GM12878 (cell line): Measurements from ENCODE around the gene EEF1A2. TPM values are rescaled to one million over a fixed set of nuclear protein-coding genes. Genes with fewer than 3 reads are reported as not detected.
A peak's percentile ranks its signal among the peaks of the same experiment; 100 is the strongest.

Experiments used
- ATAC-seq: fragments of 200-7000 bp; cut with Tn5 transposase; 3 replicates; pipeline ENCODE4 v1.9.1; 2020; ENCODE audit warnings: mild to moderate bottlenecking, moderate library complexity
- BruUV-seq: library from RNA; stranded (reverse); fragments of 400-500 nt; replicated peaks from 2 replicates; lab custom pipeline; 2021; lab: Mats Ljungman, UMichigan
- CTCF ChIA-PET: fragments of 300-600 bp; sonication (Branson Sonifier 250); formaldehyde crosslinking; extraction: SDS; loops from one replicate; lab custom pipeline; 2021; ENCODE audit warnings: inconsistent platforms; lab: Yijun Ruan, JAX
- POLR2A ChIA-PET: fragments of 350-600 bp; formaldehyde crosslinking; extraction: SDS; loops from one replicate; lab custom pipeline; 2021; ENCODE audit warnings: inconsistent platforms; lab: Charles Lee
- RAD21 ChIA-PET: fragments of 300-600 bp; sonication (Branson Sonifier 250); formaldehyde crosslinking; loops from one replicate; lab custom pipeline; 2023; ENCODE audit warnings: antibody characterized with exemption; ENCODE audit not compliant: unreplicated experiment; lab: Charles Lee
- SMC1A ChIA-PET: fragments of 300-600 bp; sonication (Branson Sonifier 250); formaldehyde crosslinking; loops from one replicate; lab custom pipeline; 2023; ENCODE audit not compliant: unreplicated experiment, uncharacterized antibody; lab: Charles Lee
- DNase-seq: peaks from one replicate; pipeline ENCODE4 v3.0.0-alpha.2; 2011; ENCODE audit warnings: low read depth, low spot score
- FAIRE-seq: peaks from 3 replicates; lab custom pipeline; 2011; peaks lifted over from hg19 to GRCh38; lab: Jason Lieb, UNC
- H2AFZ ChIP-seq: 2 replicates; pipeline ENCODE4 v1.6.0; 2011; ENCODE audit warnings: low read depth, low read length, control low read depth; ENCODE audit not compliant: control insufficient read depth
- H3K27ac ChIP-seq: 2 replicates; pipeline ENCODE4 v1.5.1; 2011; ENCODE audit warnings: control low read depth; ENCODE audit not compliant: control insufficient read depth, insufficient read depth
- H3K27me3 ChIP-seq, 2 experiments: replicated peaks in 1 of 2; 2 replicates each; pipeline versions ENCODE4 v1.6.0 to v1.6.1; 2011; ENCODE audit warnings: low read length in 1 of 2; ENCODE audit not compliant: control insufficient read depth in 2 of 2, insufficient read depth in 2 of 2
- H3K36me3 ChIP-seq, 2 experiments: 2 replicates each; pipeline ENCODE4 v1.5.1; 2011; ENCODE audit warnings: low read length in 1 of 2; ENCODE audit not compliant: control insufficient read depth in 2 of 2, insufficient read depth in 2 of 2
- H3K4me1 ChIP-seq: 2 replicates; pipeline ENCODE4 v1.6.1; 2011; ENCODE audit warnings: mild to moderate bottlenecking, low read length, moderate library complexity, mixed read lengths; ENCODE audit not compliant: control insufficient read depth, insufficient read depth
- H3K4me2 ChIP-seq: 2 replicates; pipeline ENCODE4 v1.6.0; 2011; ENCODE audit warnings: control low read depth; ENCODE audit not compliant: control insufficient read depth, insufficient read depth
- H3K4me3 ChIP-seq: fragments of 200-600 bp; sonication (generic); 2 replicates; pipeline ENCODE4 v1.5.1; 2016
- H3K79me2 ChIP-seq: 2 replicates; pipeline ENCODE4 v1.6.0; 2011; ENCODE audit warnings: low read length; ENCODE audit not compliant: control insufficient read depth, insufficient read depth
- H3K9ac ChIP-seq: 2 replicates; pipeline ENCODE4 v1.8.0; 2011; ENCODE audit warnings: low read length, control low read depth, mixed read lengths; ENCODE audit not compliant: control insufficient read depth, insufficient read depth
- H3K9me3 ChIP-seq: replicated peaks from 3 replicates; pipeline ENCODE4 v1.5.1; 2011; ENCODE audit warnings: mild to moderate bottlenecking, low read length; ENCODE audit not compliant: control insufficient read depth, insufficient read depth
- H4K20me1 ChIP-seq: 2 replicates; pipeline ENCODE4 v1.6.0; 2011; ENCODE audit not compliant: control insufficient read depth, insufficient read depth
- MYB ChIP-seq: fragments of 150-350 bp; IDR thresholded peaks from 2 replicates; pipeline ENCODE4 v1.6.1; 2014; ENCODE audit warnings: mild to moderate bottlenecking, low read depth, low read length, borderline replicate concordance
- NFYA ChIP-seq: IDR thresholded peaks from 2 replicates; pipeline ENCODE4 v1.6.1; 2011; ENCODE audit warnings: low read depth, mild to moderate bottlenecking, low read length, improper control_type of control experiment, borderline replicate concordance
- POLR2AphosphoS2 ChIP-seq: IDR thresholded peaks from 2 replicates; pipeline ENCODE4 v1.6.1; 2011; ENCODE audit warnings: low read depth, mild to moderate bottlenecking, low read length, improper control_type of control experiment, moderate library complexity
- SIX5 ChIP-seq: IDR thresholded peaks from 2 replicates; pipeline ENCODE4 v1.6.1; 2011; ENCODE audit warnings: mild to moderate bottlenecking, low read depth, low read length, moderate library complexity; ENCODE audit not compliant: severe bottlenecking
- SMAD1 ChIP-seq: fragments of 450-650 bp; IDR thresholded peaks from 2 replicates; pipeline ENCODE4 v1.6.1; 2018; ENCODE audit warnings: mild to moderate bottlenecking, low read depth; ENCODE audit not compliant: partially characterized antibody
- SMAD5 ChIP-seq: IDR thresholded peaks from 2 replicates; pipeline ENCODE4 v1.6.1; 2016; ENCODE audit warnings: antibody characterized with exemption, low read depth
- SMC3 ChIP-seq: IDR thresholded peaks from 2 replicates; pipeline ENCODE4 v1.6.1; 2011; ENCODE audit warnings: low read length, improper control_type of control experiment, borderline replicate concordance
- SREBF1 ChIP-seq: IDR thresholded peaks from 2 replicates; pipeline ENCODE4 v1.6.1; 2012; ENCODE audit warnings: mild to moderate bottlenecking, low read length
- SUZ12 ChIP-seq: fragments of 200-600 bp; sonication (generic); IDR thresholded peaks from one replicate; pipeline ENCODE4 v1.6.1; 2018; ENCODE audit warnings: antibody characterized with exemption, mild to moderate bottlenecking; ENCODE audit not compliant: unreplicated experiment
- TAF1 ChIP-seq: IDR thresholded peaks from 2 replicates; pipeline ENCODE4 v1.6.1; 2011; ENCODE audit warnings: mild to moderate bottlenecking, low read depth, low read length, borderline replicate concordance
- WGBS: methylation state at CpG from one replicate; pipeline ENCODE4 v1.1.6; 2016; ENCODE audit warnings: low lambda C conversion rate; ENCODE audit not compliant: insufficient replicate concordance, insufficient coverage; ENCODE audit errors: missing lambda C conversion rate; 5-methylcytosine and 5-hydroxymethylcytosine counted together
- in situ Hi-C: fragments of 300-500 bp; cut with MboI; formaldehyde crosslinking; loops from 9 replicates; pipeline ENCODE4 v1.14.3; 2018; ENCODE audit warnings: mixed read lengths
- intact Hi-C: fragments of 100-400 bp; cut with micrococcal nuclease; formaldehyde crosslinking; loops from one replicate; pipeline ENCODE4 v1.14.2; 2022; ENCODE audit not compliant: unreplicated experiment
- polyA plus RNA-seq, 11 experiments: library from polyadenylated mRNA; depleted of rRNA in 4 of 11; unstranded in 6 of 11; stranded (reverse) in 5 of 11; fragments of >200 nt; fragmentation: Nextera tagmentation in 4 of 11; fragmentation: Illumina TruSeq in 1 of 11; extraction: Ambion mirVana in 4 of 11; extraction: Trizol in 1 of 11; gene quantifications; 1 replicate in 1 of 11; 2 replicates in 10 of 11; pipeline versions ENCODE4 v1.2.1 to v1.2.3, GENCODE V29; 2011 to 2016; ENCODE audit warnings: inconsistent platforms in 2 of 11, missing spikeins in 2 of 11, low read depth in 1 of 11
- total RNA-seq, 4 experiments: library from RNA; depleted of rRNA in 3 of 4; stranded (reverse); fragments of >200 nt in 3 of 4; fragmentation: Illumina TruSeq in 1 of 4; extraction: Trizol in 1 of 4; gene quantifications; 2 replicates each; pipeline versions ENCODE4 v1.2.1 to v1.2.3, GENCODE V29; 2013 to 2021
- TF ChIP-seq, protein P1 (sequence below): fragments of 450-650 bp; IDR thresholded peaks from 2 replicates; pipeline ENCODE4 v1.6.1; 2017; ENCODE audit warnings: antibody characterized with exemption, mild to moderate bottlenecking, moderate library complexity
- TF ChIP-seq, protein P2 (sequence below), 3 experiments: IDR thresholded peaks in 2 of 3; conservative IDR thresholded peaks in 1 of 3; 2 replicates each; pipeline ENCODE4 v1.5.1; 2011; ENCODE audit warnings: low read depth in 3 of 3, low read length in 3 of 3, mild to moderate bottlenecking in 3 of 3, control low read depth in 2 of 3, moderate library complexity in 2 of 3, inconsistent platforms in 1 of 3, mixed read lengths in 1 of 3; ENCODE audit not compliant: control insufficient read depth in 2 of 3, insufficient read depth in 1 of 3; ENCODE audit errors: extremely low read depth in 1 of 3

Gene EEF1A2
- total and polyA plus RNA-seq, 10 of the 15 experiments (the other 5 are each of a cell fraction or from before 2014, with no cell fraction given), result 0.56 TPM; not detected in 9

DNA sequence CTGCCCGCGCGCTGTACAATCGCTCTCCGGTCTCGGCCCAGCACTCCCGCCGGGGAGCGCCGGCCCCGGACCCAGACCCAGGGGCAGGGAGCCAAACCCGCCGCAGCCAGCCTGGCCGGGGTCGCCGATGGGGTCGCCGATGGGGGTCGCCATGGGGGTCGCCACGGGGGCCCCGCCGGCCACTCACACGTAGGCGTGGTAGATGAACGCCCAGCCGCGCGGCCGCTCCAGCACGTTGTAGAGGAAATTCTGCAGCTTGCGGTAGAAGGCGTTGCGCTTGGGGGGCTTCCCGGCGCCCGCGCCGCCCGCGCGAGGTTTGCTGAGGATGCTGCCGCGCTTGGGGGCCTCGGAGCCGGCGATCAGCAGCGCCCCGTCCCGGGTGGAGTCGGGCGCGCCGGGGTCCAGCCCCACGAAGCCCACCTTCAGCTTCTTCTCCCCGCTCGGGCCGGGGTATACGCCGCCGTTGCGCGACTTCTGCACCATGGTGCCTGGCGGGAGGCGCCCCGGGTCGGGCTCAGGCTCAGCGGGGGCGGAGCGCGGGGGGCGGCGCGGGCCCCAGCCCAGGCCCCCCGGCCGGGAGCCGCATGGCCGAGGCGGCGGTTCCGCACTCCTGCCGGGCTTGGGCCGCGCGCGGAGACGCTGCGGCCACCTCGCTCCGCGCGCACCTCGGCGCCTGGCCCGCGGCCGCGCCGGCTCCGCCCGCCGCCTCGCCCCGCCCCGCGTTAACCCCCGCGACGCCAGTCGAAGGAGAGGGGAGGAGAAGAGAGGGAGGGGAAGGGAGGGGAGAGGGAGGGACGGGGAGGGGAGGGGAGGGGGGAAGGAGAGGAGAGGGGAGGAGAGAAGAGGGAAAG lies 26.7 kb downstream of the EEF1A2 start, which contains the start of gene KCNQ2:
KCNQ2 (minus strand) TSS at position 675 of the 851 bp plus-strand sequence; CDS start at position 483, 192 bp downstream.
- Histone ChIP-seq H3K4me2 (no peak within 1 kb of the TSS), H3K27ac (no peak within 1 kb of the TSS), H2AFZ (no peak within 1 kb of the TSS), H3K79me2 (no peaks in the 10 kb centered on the region)
- intact Hi-C loops, result no loop called here
- DNase-seq (no peak), ATAC-seq (no peak)
- TF ChIP-seq SUZ12 (peak; percentile 78), NFYA (no peak)
- TF ChIP-seq, all 136 proteins: peak for 1
- no peak within 1 kb of the TSS for H3K4me3 ChIP-seq
- no TSS peak for BruUV-seq
- no peaks in the 10 kb centered on the region for H3K4me1 ChIP-seq
- in situ Hi-C loops, result no loop called here
- 10% methylated on average over 45 of the region's 111 CpGs for WGBS
- no peaks in the 10 kb centered on the region for H3K36me3 ChIP-seq
- SMC1A ChIA-PET, result no interaction called here
- FAIRE-seq, result no peak
- no peaks in the 10 kb centered on the region for H3K9me3 ChIP-seq
- no peaks in the 10 kb centered on the region for H4K20me1 ChIP-seq
- RAD21 ChIA-PET, result no interaction called here
- H3K9ac ChIP-seq, result no peak within 1 kb of the TSS
- POLR2A ChIA-PET, result no interaction called here
- CTCF ChIA-PET, result no interaction called here
- H3K27me3 ChIP-seq, result peaks cover 3 to 5% of the 10 kb centered on the region in 2 experiments; a peak in 2 of 4 replicates

DNA sequence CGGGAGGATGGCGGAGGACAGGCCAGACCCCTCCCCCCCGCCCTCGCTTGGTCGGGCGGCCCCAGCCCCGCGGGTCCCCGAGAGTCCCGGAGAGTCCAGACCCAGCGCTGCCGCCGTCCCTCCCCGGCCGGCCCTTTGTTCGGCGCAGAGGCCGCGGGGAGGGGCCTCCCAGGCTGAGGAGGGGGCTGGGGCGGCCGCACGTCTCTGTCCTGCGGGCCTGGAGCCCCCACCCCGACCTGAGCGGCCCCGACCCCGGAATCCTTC lies 27.2 kb downstream of the EEF1A2 start:
- ChIA-PET RAD21 (no interaction called here), POLR2A (no interaction called here), CTCF (no interaction called here), SMC1A (no interaction called here)
- intact Hi-C loops, result no loop called here
- Histone ChIP-seq H3K79me2 (no peaks in the 10 kb centered on the region), H3K27ac (no peak overlapping the region), H3K9me3 (no peaks in the 10 kb centered on the region), H2AFZ (no peak overlapping the region), H3K4me1 (no peaks in the 10 kb centered on the region), H3K27me3 (peaks cover 3 to 9% of the 10 kb centered on the region in 2 experiments; a peak in 3 of 4 replicates), H3K4me3 (no peak overlapping the region), H4K20me1 (no peaks in the 10 kb centered on the region), H3K9ac (no peak overlapping the region), H3K4me2 (no peak overlapping the region), H3K36me3 (no peaks in the 10 kb centered on the region)
- DNase-seq, result no peak
- 0% methylated on average over 8 of the region's 27 CpGs for WGBS
- BruUV-seq, result no TSS peak
- in situ Hi-C loops, result no loop called here
- ATAC-seq, result no peak
- no peak for FAIRE-seq
- TF ChIP-seq SMC3 (no peak), SREBF1 (no peak), POLR2AphosphoS2 (no peak), SMAD5 (no peak), SMAD1 (no peak), MYB (no peak), SIX5 (no peak), TAF1 (no peak)
- TF ChIP-seq, protein P1, sequence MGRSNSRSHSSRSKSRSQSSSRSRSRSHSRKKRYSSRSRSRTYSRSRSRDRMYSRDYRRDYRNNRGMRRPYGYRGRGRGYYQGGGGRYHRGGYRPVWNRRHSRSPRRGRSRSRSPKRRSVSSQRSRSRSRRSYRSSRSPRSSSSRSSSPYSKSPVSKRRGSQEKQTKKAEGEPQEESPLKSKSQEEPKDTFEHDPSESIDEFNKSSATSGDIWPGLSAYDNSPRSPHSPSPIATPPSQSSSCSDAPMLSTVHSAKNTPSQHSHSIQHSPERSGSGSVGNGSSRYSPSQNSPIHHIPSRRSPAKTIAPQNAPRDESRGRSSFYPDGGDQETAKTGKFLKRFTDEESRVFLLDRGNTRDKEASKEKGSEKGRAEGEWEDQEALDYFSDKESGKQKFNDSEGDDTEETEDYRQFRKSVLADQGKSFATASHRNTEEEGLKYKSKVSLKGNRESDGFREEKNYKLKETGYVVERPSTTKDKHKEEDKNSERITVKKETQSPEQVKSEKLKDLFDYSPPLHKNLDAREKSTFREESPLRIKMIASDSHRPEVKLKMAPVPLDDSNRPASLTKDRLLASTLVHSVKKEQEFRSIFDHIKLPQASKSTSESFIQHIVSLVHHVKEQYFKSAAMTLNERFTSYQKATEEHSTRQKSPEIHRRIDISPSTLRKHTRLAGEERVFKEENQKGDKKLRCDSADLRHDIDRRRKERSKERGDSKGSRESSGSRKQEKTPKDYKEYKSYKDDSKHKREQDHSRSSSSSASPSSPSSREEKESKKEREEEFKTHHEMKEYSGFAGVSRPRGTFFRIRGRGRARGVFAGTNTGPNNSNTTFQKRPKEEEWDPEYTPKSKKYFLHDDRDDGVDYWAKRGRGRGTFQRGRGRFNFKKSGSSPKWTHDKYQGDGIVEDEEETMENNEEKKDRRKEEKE, result no peak
- TF ChIP-seq, protein P2, sequence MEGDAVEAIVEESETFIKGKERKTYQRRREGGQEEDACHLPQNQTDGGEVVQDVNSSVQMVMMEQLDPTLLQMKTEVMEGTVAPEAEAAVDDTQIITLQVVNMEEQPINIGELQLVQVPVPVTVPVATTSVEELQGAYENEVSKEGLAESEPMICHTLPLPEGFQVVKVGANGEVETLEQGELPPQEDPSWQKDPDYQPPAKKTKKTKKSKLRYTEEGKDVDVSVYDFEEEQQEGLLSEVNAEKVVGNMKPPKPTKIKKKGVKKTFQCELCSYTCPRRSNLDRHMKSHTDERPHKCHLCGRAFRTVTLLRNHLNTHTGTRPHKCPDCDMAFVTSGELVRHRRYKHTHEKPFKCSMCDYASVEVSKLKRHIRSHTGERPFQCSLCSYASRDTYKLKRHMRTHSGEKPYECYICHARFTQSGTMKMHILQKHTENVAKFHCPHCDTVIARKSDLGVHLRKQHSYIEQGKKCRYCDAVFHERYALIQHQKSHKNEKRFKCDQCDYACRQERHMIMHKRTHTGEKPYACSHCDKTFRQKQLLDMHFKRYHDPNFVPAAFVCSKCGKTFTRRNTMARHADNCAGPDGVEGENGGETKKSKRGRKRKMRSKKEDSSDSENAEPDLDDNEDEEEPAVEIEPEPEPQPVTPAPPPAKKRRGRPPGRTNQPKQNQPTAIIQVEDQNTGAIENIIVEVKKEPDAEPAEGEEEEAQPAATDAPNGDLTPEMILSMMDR (IDR thresholded peaks at IDR 0.05 in 2 of 3, conservative IDR thresholded peaks at IDR 0.05 in 1 of 3; ENCODE audit: control insufficient read depth in 2 of 3, extremely low read depth in 1 of 3, insufficient read depth in 1 of 3, low read depth in 3 of 3, low read length in 3 of 3), result no peak
